T-helper 2 cell treated with Interferon-gamma antibody and Interleukin-4, amounts not matched to agents 5 μg/mL and 100 μg/mL, for 36 hours (primary cell): ENCODE data around the gene LAMC2.

Source experiments
- DNase-seq: peaks from one replicate; pipeline ENCODE4 v3.0.0; 2021; ENCODE audit warnings: low spot score
- H3K27ac Mint-ChIP-seq: one replicate; pipeline ENCODE4 v1.8.0; 2021; ENCODE audit warnings: mild to moderate bottlenecking, mixed read lengths
- H3K27me3 Mint-ChIP-seq: one replicate; pipeline ENCODE4 v1.8.0; 2021; ENCODE audit warnings: low read depth, mixed read lengths
- H3K36me3 Mint-ChIP-seq: one replicate; pipeline ENCODE4 v1.8.0; 2021; ENCODE audit warnings: low read depth, mixed read lengths
- H3K4me1 Mint-ChIP-seq: one replicate; pipeline ENCODE4 v1.8.0; 2021; ENCODE audit warnings: low read depth, mixed read lengths
- H3K4me3 Mint-ChIP-seq: one replicate; pipeline ENCODE4 v1.8.0; 2022; ENCODE audit warnings: mild to moderate bottlenecking, moderate library complexity, mixed read lengths
- H3K9me3 Mint-ChIP-seq: one replicate; pipeline ENCODE4 v1.8.0; 2021; ENCODE audit warnings: mixed read lengths

LAMC2 gene

DNA sequence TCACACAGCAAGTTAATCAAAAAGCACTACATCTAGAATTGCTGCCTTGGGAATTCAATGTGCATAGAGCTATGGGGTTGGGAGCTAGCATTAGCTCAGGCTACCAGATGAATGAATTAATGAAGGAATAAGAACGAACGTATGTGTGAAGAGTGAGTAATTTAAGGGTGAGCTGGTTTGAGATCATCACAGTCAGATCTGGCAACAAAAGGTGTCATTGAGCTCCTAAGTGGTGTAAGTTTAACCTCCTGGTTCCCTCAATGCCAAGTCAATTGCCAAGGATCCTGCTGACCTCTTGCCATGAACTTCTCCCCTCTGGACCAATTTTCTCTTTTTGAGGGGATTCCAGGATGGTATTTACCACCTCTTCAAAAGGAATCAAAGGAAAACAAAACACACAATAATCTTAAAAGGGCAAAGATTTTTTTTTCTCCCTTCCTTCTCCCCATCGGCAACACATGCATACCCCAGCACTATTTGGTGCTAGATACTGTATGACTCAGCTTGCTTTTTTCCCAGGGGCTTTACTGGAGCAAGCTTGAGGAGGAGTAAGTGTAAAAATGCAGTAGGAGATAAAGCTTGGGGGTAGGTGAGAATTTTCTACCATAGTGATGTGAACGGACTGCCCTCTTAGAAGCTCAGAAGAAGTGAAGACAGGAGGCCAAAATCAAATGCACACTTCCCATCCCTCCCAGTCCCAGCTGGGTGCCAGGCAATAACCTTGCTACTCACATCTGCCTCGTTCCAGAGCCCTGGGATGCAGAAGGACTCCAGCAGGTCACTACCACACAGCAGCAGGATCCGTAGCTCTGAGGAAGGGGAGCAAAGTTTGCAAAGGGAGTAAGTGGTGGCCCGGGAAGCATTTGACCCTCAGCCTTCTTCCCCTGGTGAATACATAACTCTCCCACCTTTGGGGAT lies 92.0 kb downstream of the LAMC2 start:
- Mint-ChIP-seq H3K36me3 (no peaks in the 10 kb centered on the region), H3K27ac (peak overlapping the region; percentile 6), H3K4me1 (peaks cover 2% of the 10 kb centered on the region), H3K27me3 (peaks cover 3% of the 10 kb centered on the region), H3K9me3 (no peaks in the 10 kb centered on the region), H3K4me3 (no peak overlapping the region)
- DNase-seq: no peak

DNA sequence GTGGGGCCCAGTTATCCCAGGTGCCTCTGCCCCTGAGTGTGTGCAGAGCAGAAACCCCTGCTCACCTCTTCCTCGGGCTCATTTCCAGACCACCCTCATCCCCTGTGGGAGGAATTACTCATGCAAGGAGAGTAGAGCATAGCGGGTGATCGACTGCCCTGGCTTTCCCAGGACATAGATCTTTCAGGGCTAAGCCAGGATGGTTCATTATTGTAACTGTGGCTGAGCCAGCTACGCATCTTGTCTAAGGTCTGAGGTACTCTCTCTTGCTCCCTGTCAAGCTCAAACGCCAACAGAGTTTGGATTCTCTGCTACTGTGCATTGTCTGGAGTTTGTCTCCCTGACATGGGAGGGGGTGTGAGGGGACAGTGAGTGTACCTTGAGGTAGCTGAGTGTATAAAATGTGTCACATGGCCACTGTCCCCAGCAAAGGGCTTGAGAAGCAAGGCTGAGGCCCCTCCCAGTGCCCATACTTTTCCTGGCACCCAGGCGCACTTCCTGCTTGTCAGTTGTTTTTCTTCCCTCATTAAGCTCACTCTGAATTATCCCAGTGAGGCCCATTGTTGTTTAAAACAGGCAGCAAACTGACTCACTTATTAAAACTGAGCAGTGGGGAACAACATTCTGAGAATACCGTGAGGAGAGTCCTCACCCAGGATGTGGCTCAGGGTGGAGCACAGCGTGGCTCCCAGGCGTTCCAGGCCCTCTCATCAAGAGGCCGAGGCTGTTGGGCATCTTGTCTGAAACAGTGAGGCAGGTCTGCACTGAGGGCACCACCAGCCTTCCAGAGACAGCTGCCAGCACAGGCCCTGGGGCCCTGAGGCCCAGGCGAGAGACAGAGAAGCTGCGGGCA lies 92.9 kb downstream of the LAMC2 start:
- Mint-ChIP-seq H3K4me3 (no peak overlapping the region), H3K4me1 (peaks cover 2% of the 10 kb centered on the region), H3K9me3 (no peaks in the 10 kb centered on the region), H3K36me3 (no peaks in the 10 kb centered on the region), H3K27ac (no peak overlapping the region), H3K27me3 (peaks cover 3% of the 10 kb centered on the region)
- no peak for DNase-seq

DNA sequence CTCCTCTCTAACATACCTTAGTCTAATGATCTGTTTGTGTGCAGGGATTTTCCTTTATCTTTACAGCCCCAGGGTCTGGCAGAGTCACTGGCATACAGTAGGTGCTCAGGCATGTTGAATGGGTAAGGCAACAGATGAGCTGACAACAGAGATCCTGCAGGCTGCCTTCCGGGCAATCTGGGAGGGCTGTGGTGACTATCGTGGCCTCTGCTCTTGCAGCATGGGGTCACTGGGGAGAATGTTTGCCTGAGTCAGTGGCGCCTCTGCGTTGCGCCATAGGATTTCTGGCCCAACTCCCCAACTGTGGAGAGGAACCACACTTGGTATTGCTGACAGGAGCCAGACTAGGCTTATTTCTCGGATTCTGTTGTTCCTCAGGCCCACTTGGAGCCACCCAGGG lies 93.8 kb downstream of the LAMC2 start:
- H3K4me3 Mint-ChIP-seq: no peak overlapping the region
- no peak for DNase-seq
- no peak overlapping the region for H3K27ac Mint-ChIP-seq
- no peaks in the 10 kb centered on the region for H3K9me3 Mint-ChIP-seq
- peaks cover 2% of the 10 kb centered on the region for H3K4me1 Mint-ChIP-seq
- peaks cover 3% of the 10 kb centered on the region for H3K27me3 Mint-ChIP-seq
- no peaks in the 10 kb centered on the region for H3K36me3 Mint-ChIP-seq

- Mint-ChIP-seq H3K9me3 (no peaks in the 10 kb centered on the region), H3K4me1 (peaks cover 2% of the 10 kb centered on the region), H3K4me3 (no peak overlapping the region), H3K27me3 (peaks cover 3% of the 10 kb centered on the region), H3K27ac (no peak overlapping the region), H3K36me3 (no peaks in the 10 kb centered on the region)
- no peak for DNase-seq
Observed at GRCh38 chr1:183281039-183281438, 95.0 kb downstream of the LAMC2 start.

- Mint-ChIP-seq H3K36me3 (no peaks in the 10 kb centered on the region), H3K9me3 (no peaks in the 10 kb centered on the region), H3K4me1 (peaks cover 2% of the 10 kb centered on the region), H3K27me3 (peaks cover 3% of the 10 kb centered on the region), H3K27ac (no peak overlapping the region), H3K4me3 (no peak overlapping the region)
- DNase-seq: peak; percentile 49
Observed at GRCh38 chr1:183281553-183282091, 95.6 kb downstream of the LAMC2 start.

DNA sequence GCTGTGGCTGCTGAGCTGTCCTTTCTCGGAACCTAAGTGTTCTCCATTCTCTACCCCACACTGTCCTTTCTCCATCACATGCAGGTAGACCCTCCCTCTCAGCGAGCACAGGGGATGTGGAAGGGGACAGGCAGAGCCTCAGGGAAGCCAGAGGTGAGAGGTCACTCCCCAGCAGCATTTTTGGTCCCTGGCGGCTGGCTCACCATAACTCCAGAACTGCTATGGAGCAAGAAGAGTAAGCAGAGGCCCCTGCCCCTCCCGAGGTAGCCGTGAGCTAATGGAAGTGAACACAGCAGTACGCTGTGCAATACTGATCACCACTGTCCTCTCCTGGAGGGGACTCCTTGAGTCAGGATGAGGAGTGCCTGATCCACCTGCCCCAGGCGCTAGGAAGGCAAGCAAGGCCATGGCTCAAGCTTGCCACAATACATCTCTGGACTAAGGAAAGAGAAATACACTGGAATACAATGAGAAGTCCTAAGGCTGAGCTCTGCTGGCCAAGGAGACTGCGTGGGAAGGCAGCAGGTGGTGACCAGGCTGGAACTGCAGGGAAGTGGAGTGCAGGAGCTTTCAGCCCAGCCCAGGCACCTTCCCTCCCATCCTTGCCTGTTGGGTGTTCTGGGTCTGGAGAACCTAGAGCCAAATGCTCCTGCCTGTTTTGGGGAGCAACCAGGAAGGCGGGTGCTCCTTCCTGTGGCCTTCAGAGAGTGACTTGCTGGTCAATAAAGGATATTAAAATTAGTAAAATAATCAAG lies 96.2 kb downstream of the LAMC2 start:
- H3K27ac Mint-ChIP-seq: no peak overlapping the region
- H3K4me3 Mint-ChIP-seq: no peak overlapping the region
- DNase-seq: no peak
- peaks cover 2% of the 10 kb centered on the region for H3K4me1 Mint-ChIP-seq
- peaks cover 3% of the 10 kb centered on the region for H3K27me3 Mint-ChIP-seq
- no peaks in the 10 kb centered on the region for H3K9me3 Mint-ChIP-seq
- H3K36me3 Mint-ChIP-seq: no peaks in the 10 kb centered on the region

- Mint-ChIP-seq H3K36me3 (no peaks in the 10 kb centered on the region), H3K27ac (no peak overlapping the region), H3K4me1 (peaks cover 2% of the 10 kb centered on the region), H3K4me3 (no peak overlapping the region), H3K27me3 (peaks cover 3% of the 10 kb centered on the region), H3K9me3 (no peaks in the 10 kb centered on the region)
- no peak for DNase-seq
Observed at GRCh38 chr1:183283286-183283685, 97.2 kb downstream of the LAMC2 start.

GRCh38 chr1:183284086-183284485 lies 98.0 kb downstream of the LAMC2 start:
- Mint-ChIP-seq H3K4me3 (no peak overlapping the region), H3K4me1 (peaks cover 2% of the 10 kb centered on the region), H3K36me3 (no peaks in the 10 kb centered on the region), H3K9me3 (no peaks in the 10 kb centered on the region), H3K27me3 (peaks cover 3% of the 10 kb centered on the region), H3K27ac (no peak overlapping the region)
- DNase-seq: no peak

- no peak overlapping the region for H3K27ac Mint-ChIP-seq
- DNase-seq: no peak
- no peaks in the 10 kb centered on the region for H3K4me1 Mint-ChIP-seq
- no peaks in the 10 kb centered on the region for H3K9me3 Mint-ChIP-seq
- H3K27me3 Mint-ChIP-seq: peaks cover 3% of the 10 kb centered on the region
- H3K4me3 Mint-ChIP-seq: no peak overlapping the region
- no peaks in the 10 kb centered on the region for H3K36me3 Mint-ChIP-seq
Observed at GRCh38 chr1:183285256-183285655, 99.2 kb downstream of the LAMC2 start.

GRCh38 chr1:183285746-183286145 lies 99.7 kb downstream of the LAMC2 start:
- Mint-ChIP-seq H3K36me3 (no peaks in the 10 kb centered on the region), H3K4me1 (no peaks in the 10 kb centered on the region), H3K27ac (no peak overlapping the region), H3K9me3 (no peaks in the 10 kb centered on the region), H3K27me3 (peaks cover 3% of the 10 kb centered on the region), H3K4me3 (no peak overlapping the region)
- no peak for DNase-seq

DNA sequence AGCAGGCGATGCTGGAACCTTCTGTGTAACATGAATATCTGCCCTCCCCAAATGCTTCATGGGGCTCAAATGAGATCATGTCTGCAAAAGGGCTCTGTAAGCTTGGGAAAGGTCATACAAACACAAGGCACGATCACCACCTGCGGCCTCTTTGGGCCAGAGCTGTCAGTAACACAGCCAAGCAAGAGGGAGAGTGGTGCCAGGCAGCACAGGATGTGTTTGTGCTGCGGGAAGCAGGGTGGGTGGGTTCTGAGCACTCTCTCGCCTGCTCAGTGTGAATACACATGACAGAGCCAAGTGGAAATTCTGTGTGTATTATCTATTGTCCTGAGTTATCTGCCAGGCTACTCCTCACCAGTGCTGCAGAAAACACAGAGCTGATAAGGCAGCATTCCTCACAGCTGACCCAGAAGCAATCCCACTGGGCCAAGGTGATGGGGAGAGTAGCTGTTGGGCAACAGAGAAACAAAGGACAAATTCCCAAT lies 101.2 kb downstream of the LAMC2 start:
- Mint-ChIP-seq H3K9me3 (no peaks in the 10 kb centered on the region), H3K4me3 (no peak overlapping the region), H3K27me3 (no peaks in the 10 kb centered on the region), H3K27ac (no peak overlapping the region), H3K4me1 (no peaks in the 10 kb centered on the region), H3K36me3 (no peaks in the 10 kb centered on the region)
- no peak for DNase-seq

GRCh38 chr1:183288583-183288982 lies 102.5 kb downstream of the LAMC2 start:
- Mint-ChIP-seq H3K4me3 (no peak overlapping the region), H3K27ac (no peak overlapping the region), H3K9me3 (no peaks in the 10 kb centered on the region), H3K36me3 (no peaks in the 10 kb centered on the region), H3K27me3 (no peaks in the 10 kb centered on the region), H3K4me1 (no peaks in the 10 kb centered on the region)
- no peak for DNase-seq

- no peak overlapping the region for H3K27ac Mint-ChIP-seq
- H3K4me1 Mint-ChIP-seq: no peaks in the 10 kb centered on the region
- no peaks in the 10 kb centered on the region for H3K9me3 Mint-ChIP-seq
- no peaks in the 10 kb centered on the region for H3K36me3 Mint-ChIP-seq
- H3K27me3 Mint-ChIP-seq: no peaks in the 10 kb centered on the region
- DNase-seq: no peak
- no peak overlapping the region for H3K4me3 Mint-ChIP-seq
Observed at GRCh38 chr1:183289051-183289496, 103.0 kb downstream of the LAMC2 start.
